Activated T-cell treated with anti-CD3 and anti-CD28 coated beads, Interleukin-2, amount 50 U/mL, for 48 hours (primary cell): ENCODE results near the gene SCRT2.

ENCODE experiments used
- DNase-seq, 2 experiments: peaks; one replicate each; pipeline ENCODE4 v3.0.0-alpha.2; 2020

The SCRT2 gene

DNA sequence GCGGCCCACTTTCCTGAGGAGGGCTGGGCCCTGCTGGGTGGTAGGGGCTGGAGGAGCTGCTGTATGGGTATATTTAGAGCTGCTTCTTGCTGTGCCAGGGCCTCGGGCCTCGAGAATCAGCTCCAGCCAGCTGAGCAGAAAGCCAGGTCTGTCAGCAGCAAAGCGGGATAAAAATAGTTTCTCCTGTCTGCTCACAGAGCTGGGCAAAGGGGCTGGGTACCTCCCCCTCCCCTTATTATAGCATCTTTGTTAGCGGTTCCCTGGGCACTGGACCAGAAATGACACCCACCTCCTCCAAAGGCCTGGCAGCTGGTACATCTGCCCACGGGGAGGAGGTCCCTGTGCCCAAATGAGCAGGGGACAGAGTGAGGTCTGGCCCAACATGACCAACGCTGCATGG, 6.0 kb downstream of the SCRT2 start:
- DNase-seq = no peak

GRCh38 chr20:668638-669037, 7.0 kb downstream of the SCRT2 start:
- DNase-seq = no peak

- DNase-seq = no peak
These were observed 7.6 kb downstream of the SCRT2 start for GRCh38 chr20:668050-668449.

DNA sequence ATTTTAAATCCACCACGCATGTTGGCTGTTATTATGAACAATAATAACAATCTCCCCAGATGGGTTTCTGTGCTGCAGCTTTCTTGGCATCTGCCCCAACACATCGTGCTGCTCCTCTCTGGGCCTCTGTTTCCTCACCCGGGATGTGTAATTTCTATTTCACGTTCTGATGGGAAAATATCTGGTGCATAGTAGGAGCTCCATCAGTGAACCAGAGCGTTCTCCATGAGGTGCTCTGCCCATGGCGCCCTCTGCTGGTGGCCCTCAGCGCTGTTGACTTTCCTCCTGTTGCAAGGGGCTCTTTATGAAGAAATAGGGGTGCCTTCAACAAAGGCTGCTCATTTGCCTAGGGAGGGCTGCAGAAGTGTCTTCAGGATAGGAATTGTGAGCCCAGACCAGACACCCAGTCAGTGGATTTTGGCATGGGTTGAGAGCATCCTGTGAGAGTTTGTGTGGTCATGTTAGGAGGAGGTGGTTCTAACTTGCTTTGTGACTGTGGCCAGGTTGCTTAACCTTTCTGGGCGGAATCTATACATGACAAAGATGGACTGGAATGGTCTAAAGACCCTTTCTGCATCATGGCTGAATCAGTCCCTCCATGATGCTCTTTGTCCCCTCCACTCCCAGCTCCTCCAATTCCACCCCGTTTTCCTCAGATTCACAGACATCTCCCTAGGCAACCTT, 8.1 kb downstream of the SCRT2 start:
- DNase-seq = peak; percentile 76 to 79

GRCh38 chr20:666877-667276, 8.7 kb downstream of the SCRT2 start:
- DNase-seq = no peak

DNA sequence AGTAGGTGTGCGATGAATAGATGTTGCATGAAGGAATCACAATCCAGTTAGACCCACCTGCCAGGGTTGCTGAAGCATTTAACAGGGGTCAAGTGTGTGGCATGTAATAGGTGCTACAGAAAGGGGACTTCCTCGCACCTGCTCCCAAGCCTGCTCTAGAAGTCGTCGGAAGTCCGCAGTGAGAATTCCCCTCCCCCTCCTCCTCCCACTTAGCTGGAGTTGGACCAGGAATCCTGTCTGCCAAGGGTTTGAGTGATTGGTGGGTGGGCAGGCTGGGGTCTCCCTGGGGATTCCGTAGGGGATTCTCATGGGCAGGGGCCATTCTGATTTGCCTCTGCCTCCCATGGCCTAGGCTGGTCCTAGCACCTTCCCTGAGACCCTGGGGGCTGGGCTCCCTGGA, 10.3 kb downstream of the SCRT2 start:
- DNase-seq = no peak

DNA sequence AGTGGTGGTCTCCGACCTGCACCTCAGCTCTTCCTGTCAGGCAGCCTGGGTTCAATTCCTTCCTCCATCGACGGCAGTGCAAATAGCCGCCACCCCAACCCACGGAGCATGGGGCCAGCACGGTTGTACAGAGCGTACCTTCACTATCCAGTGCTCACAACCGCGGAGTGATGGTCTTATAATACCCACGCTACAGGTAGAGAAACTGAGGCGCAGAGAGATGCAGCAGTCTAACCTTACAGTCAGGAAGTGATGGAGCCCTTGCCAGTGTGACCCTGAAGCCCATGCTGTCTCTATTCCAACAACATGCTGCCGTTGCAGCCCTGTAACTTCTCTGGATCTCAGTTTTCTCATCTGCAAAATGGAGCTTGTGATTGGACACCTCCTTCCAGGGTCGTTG, 11.0 kb downstream of the SCRT2 start:
- no peak for DNase-seq

GRCh38 chr20:664151-664550, 11.5 kb downstream of the SCRT2 start:
- no peak for DNase-seq

DNA sequence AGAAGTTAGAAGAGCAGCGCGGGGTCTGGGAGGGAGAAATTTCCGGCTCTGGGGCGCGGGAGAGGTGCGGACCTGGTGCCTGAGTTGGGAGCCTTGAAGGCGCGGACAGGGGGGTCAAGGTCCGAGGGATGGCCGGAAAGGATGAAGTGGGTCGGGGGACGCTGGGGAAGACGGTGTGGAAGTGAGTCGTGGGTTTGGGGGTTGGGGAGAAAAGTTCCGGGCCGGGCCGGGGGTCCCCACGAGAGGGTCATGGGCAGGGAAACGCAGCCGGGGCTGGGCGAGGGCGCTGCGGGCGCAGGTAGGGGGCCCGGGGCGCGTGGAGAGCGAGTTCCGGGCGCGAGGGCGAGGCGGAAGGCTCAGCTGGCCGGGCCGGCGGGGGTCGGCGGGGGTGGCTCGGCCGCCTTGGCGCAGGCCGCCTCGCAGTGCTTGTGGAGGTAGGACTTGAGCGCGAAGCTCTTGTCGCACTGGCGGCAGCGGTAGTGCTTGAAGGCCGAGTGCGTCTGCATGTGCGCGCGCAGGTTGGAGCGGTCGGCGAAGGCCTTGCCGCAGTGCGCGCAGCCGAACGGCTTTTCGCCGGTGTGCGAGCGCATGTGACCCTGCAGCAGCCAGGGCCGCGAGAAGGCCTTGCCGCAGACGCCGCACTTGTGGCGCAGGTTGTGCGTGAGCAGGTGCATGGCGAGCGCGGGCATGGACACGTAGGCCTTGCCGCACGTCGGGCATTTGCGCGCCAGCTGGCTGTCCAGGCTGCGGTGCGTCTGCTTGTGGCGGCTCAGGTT, 12.1 kb downstream of the SCRT2 start:
- DNase-seq = peak; percentile 40 to 59

DNA sequence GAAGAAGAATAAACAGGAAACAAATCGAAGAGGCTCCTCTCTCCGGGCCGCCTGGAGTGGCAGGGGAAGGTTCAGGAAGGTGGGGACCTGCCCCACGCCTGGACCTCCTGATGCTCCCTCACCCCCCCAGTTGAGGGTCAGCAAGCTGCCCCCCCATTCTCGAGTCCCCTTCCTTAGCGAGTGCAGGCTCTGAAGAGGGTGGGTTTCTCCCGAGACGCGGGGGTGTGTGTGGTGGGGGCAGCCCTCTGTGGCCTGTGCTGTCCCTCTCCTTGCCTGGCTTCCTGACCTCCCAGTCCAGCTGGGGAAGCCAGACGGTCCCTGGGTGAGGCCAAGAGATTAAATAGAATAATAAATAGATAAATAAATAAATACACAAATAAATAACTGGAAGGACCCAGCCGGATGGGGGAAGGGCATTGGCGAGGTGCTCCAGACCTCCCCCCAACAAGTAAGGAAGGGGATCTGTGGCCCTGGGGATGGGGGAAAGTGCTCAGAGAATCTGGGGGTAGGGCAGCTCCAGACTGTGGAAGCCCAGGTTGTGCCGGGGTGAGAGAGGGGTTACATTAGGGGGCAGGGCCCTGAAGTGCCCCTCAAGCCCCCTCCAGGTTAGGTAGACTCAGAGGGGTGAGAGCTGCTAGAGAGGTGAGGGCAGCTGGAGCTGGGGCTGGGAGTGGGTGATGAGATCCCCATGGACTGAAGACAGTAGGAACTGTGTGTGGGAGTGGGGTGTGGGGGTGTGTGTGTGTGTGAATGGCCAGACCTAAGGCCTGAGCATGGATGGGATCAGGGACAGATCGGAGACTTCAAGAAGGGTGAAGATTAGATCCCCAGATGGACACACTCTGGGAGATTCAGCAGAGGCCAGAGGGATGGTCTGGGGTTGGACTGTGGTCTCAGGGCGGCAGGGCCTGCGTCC, 13.1 kb downstream of the SCRT2 start:
- DNase-seq = no peak

- no peak for DNase-seq
These were observed 13.9 kb downstream of the SCRT2 start for GRCh38 chr20:661474-662270.

DNA sequence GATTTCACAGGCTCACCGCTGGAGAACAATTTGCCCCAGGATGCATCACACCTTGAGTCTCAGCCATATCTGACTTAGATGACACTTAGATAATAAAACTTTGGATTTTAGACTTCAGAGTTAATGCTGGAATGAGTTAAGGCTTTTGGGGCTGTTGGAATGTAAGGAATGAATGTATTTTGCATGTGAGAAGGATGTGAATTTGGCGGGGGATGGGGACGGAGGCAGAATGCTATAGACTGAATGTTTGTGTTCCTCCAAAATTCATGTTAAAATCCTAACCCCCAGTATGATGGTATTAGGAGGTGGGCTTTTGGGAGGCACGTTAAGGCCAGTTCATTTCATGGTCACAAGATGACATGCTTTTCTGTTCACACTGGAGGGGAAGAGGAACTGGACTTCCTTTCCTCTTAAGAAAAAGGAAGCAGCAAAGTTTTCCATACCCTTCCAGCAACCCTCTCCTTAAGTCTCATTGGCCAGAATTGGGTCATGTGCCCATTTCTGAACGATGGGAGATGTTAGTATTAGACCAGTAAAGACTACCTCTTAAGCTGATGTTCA, 16.8 kb downstream of the SCRT2 start:
- DNase-seq = no peak

GRCh38 chr20:658202-658601, 17.4 kb downstream of the SCRT2 start:
- no peak for DNase-seq

DNA sequence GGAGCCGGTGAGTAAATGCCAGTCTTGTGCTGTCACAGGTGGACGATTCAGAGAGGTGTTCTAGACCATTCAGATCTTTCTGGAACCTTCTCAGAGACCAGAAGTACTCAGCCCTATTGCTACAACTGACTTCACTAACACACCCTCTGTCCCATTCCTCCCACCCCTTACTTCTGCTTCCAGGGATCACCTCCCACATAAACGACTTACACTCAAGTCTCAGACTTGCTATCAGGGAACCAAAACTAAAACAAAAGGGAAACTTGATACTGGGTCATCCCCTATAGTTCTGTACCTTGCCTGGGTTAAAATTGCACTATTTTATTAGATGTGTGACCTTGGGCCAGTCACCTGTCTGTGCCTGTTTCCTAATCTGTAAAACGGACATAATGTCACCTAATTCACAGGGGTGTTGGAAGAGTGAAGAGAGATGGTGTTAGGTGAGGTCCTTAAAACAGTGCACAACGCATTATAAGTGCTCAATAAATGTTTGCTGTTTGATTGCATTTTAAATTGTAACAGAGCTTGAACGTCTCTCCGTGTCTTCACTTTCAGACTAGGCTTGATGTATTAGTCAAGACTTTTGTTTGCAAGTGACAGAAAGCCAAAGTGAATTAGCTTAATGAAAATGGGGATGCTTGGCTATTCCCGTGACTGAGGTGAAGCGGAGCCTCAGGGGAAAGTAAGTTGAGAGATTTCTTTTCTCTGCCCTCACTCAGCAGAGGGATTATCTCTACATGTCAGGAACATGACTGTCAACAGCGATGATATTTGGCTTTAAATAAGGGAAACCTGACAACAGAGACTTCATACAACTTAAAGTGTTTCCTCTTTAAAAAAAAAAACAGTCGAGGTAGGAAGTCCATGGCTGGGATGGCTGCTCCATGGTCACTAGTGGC, 19.6 kb downstream of the SCRT2 start:
- no peak for DNase-seq

GRCh38 chr20:654417-654750, 21.2 kb downstream of the SCRT2 start:
- no peak for DNase-seq

DNA sequence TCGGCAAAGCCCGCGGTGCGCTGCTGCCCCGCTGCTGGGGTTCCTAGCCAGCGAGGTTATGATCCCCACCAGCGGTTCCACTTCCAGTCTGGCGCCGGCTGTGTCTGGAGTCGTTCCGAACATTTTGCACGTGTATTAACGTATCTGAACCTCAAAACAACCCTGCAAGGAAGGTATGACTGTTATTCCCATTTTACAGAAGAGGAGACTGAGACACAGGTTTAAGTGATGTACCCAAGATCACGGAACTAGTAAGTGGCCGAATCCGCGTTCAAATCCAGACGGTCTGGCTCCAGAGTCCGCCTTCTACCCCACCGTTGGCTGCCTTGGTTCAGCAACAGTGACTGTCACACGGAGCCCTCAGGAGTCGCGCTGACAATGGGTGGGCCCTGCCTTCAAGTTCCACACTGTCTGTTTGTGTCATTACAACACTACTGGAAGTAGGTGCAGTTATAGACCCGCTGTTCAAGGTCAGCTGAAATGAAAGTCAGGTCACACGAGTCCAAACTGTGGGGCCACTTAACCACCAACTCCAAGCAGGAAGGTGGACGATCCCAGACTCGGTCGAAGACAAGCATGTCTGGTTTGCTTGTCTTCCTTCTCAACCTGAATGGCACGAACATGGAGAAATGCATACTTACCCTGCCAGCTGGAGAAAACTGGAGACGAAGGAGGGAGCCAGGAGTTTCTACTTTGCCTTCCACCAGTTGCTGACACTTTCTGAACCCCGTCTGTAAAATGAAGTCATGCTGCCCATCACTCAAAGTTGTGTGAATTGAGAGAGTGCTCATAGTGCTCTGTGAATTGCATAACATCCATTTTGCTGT, 21.8 kb downstream of the SCRT2 start:
- no peak for DNase-seq

DNA sequence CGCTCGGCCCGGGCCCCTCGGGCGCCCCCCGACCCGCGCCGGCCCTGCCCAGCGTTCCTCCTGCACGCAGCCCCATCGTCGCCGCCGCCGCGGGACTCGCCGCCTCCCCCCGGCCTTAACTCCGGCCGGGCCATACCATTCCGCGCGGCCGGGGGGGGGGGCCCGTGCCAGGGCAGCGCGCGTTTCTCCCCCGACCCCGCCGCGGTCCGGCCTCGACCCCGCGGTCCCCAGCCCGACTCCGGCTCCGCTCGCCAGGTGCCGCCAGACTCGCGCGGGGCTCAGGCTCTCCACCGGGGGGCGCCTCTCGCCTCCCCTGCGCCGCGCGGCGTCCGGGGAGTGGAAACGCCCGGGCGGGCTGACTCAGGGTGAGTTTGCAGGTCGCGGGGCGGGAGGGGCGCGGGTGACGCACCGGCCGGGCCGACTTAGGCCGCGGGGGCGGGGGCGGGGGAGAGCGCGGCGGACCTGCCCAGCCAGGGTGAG, 22.5 kb downstream of the SCRT2 start, which contains the start of gene SRXN1:
TSS of gene SRXN1 (minus strand) at position 91 of the 480 bp plus-strand sequence. CDS start at position 76, 15 bp downstream.
- peak; percentile 90 to 92 for DNase-seq

- DNase-seq = peak; percentile 48 to 60
These were observed 22.9 kb downstream of the SCRT2 start for GRCh38 chr20:652615-653109.

GRCh38 chr20:651713-652614, 23.6 kb downstream of the SCRT2 start:
- DNase-seq = peak in 1 of 2 experiments; percentile 40
